DLD1 (cell line): Measurements from ENCODE around the gene MAD1L1.

Source experiments
- in situ Hi-C: cut with HindIII; loops from 2 replicates; pipeline ENCODE4 v1.10.0; 2017; ENCODE audit warnings: low sequenced_read_pairs

MAD1L1 gene

DNA sequence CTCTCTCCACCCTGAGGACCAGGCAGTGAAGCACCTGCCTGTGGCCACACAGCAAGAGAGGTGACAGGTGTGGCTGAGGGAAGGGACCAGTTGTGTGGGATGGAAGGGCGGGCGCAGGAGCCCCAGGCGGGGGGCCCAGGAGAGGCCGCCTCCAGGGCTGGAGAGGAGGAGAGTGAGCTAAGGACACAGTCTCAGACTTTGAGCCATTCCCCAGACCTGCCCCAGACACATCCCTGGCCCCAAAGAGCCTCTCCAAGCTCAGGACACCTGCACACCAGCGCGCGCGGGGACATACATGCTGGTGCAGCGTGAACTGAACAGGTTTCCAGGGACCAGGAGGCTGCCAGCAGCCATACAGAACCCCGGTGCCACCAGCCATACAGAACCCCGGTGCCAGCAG, 237.3 kb downstream of the MAD1L1 start:
- in situ Hi-C loops: no loop called here

DNA sequence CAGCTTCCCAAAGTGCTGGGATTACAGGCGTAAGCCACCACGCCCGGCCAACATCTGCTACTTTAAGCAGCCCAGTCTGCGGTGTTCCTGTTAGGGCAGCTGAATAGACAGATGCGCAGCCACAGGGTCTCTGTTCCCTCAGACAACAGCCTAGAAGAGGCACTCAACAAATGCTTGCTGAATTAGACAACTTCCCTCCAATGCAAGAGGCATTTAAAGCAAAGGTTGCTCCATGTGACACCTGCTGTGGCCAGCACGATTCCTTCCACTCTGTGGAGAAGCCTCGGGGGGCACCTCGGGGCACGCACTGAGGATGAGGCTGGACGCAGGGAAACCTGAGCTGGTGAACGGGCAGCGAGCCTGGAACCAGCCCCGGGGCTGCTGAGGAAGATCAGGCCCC, 237.8 kb downstream of the MAD1L1 start:
- in situ Hi-C loops: no loop called here

DNA sequence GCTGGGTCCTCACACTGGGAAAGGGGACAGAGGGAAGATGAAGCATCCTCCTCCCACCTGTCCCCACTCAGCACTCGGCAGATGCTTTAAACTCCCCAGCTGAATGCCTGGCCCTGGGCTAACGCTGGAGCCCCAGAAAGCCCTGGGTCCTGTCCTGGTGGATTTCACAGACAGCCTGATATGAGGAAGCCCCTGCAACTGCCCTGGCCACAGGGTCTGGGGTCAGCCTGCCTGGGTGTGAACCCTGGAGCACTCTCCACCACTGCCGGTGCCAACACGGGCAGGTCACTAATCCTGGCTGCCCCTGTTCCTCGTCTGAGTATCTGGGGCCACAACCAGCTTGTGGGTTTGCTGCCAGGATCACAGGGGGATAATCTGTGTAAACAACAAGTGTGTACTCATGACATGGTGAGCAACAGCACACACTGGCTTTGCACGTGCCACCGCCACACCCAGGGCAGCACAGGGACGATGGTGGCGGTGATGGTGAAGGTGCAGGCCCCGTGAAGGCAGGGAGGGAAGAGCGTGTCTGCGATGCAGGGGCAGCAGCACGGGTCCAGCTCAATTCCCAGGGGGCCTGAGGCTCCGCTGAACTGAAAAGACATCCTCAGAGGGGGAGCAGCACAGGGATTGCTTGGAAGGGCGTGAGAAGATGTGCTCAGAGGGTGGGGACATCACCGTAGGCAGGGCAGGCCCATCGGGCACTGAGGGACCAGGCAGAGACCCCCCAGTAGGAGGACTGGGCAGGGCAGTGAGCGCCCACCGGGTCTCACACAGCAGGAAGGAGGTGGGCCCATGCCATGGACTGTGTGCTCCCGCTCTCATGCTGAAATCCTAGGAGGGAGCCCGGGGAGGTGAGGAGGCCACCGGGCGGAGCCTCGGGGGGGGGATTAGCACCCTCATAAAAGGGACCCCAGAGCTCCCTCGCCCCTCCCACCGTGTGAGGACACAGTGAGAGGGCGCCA, 238.7 kb downstream of the MAD1L1 start:
- in situ Hi-C loops: no loop called here

DNA sequence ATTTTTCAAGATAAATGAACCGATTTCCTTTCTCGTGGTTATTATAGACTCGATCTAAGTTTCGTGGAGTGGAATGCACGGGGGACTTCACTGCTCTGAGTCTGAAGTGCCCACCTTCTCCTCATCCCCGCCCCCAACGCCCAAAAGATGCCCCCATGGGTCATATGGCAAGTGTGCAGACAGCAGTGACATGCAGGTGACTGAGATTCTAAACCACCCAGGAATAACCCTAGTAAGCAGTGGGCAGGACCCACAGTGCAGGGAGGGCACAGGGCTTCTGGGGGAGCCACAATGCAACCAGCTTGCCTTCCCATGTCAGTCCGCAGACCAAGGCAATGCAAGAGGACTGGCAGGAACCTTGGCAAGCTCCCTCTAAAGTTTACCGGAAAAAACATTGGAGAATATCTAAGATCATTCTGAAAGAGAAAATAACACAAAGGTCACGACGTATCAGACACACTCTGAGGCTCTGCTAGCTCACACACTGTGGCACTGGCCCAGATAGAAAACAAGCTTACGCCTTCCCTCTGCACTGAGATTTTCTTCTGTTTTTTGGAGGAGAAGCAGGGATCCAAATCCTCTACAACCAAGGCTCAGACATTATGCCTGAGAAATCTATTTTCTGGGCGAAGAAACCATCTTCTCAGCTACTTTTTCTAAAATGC, 239.6 kb downstream of the MAD1L1 start:
- in situ Hi-C loops: no loop called here

DNA sequence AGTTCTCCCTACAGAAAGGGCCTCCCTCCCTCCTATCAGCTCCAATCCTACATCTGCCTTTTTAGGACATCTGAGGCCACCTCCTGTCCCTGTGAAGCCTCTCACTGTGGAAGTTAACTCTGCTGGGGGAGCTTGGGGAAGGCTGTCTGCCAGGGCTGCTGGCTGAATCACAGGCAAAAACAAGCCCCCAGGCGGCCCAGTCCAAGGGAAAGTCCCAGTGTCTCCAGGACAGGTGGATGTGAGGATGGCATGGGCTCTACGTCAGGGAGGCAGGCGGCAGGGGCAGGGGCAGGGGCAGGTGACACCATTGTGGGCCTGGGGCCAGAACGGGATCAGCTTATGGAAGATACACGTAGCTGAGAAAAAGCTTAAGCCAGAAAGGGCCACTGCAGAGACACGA, 240.2 kb downstream of the MAD1L1 start:
- in situ Hi-C loops: no loop called here

DNA sequence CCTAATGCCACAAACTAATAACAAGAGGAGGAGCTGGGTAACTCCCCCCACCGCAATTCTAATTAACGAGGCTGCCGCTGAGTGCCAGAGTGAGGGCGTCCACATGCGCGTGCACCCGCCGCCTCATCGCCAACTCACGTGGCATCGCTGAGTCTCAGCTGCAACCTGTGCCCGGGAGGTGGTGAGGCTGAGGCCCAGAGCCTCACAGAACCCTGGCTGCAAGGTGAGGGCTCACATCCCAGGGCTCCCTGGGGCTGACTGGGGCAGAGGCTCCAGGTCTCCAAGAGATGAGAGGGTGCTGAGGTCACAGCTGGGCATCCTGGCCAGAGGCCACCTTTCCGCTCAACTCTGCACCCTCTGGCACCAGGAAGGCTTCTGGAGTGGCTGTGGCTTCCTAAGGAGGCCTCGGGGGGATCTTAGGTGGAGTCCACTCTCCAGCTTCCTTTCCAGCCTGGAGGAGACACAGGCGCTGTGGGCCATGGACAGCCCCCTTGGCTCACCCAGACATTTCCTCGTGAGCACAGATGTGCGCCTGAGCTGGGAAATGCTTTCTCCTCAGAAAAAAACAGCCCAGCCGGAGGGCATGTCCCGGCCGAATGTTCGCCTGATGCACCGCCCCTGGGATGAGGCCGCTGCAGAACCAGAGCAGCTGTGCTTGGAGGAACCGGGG, 242.6 kb downstream of the MAD1L1 start:
- in situ Hi-C loops: no loop called here

DNA sequence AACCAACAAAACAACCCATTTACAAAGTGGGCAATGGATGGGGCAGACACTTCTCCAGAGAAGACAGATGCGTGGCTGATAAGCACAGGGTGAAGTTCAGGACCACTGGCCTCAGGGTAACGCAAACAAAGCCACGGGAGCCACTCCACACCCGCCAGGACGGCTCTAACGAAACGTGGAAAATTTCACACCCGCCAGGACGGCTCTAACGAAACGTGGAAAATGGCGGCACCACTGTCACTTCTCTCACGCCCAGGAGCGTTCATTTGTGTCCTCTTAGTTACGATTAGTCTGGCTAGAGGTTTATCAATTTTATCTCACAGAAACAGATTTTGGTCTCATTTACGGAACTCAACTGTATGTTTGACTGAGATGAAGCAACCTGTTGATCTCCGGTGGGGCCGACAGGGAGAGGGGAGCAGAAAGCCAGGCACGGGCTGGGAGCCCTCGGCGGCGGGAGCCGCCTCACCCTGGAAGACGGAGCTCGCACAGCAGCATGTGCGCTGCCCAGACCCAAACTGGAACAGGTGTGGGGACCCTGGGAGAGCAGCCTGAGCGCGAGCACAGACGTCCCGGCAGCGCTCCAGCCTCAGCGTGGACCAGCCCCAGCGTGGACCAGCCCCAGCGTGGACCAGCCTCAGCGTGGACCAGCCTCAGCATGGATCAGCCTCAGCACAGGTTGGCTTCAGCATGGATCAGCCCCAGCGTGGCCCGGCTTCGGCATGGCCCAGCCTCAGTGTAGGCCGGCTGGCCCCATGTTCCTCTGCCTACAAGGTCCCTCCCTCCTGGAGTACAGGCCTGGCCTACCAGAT, 243.5 kb downstream of the MAD1L1 start:
- in situ Hi-C loops: no loop called here

DNA sequence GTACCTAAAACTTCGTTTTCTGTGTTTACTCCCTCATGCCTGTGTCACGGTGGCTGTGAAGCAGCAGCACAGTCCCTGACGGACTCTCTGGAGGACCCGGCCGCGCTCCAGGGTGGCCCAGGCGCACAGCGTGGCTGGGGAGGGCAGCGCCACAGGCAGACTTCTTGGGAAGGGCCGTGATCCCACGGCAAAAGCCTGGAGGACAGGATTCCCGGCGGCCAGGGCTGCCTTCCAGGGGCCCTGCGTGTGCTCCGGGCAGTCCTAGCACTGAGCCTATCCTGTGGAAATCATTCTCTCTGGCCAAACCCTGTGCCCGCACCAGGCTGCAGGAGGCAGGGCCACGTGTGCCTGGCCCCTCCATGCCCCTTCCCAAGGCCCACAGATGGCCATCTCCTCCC, 244.2 kb downstream of the MAD1L1 start:
- in situ Hi-C loops: no loop called here

DNA sequence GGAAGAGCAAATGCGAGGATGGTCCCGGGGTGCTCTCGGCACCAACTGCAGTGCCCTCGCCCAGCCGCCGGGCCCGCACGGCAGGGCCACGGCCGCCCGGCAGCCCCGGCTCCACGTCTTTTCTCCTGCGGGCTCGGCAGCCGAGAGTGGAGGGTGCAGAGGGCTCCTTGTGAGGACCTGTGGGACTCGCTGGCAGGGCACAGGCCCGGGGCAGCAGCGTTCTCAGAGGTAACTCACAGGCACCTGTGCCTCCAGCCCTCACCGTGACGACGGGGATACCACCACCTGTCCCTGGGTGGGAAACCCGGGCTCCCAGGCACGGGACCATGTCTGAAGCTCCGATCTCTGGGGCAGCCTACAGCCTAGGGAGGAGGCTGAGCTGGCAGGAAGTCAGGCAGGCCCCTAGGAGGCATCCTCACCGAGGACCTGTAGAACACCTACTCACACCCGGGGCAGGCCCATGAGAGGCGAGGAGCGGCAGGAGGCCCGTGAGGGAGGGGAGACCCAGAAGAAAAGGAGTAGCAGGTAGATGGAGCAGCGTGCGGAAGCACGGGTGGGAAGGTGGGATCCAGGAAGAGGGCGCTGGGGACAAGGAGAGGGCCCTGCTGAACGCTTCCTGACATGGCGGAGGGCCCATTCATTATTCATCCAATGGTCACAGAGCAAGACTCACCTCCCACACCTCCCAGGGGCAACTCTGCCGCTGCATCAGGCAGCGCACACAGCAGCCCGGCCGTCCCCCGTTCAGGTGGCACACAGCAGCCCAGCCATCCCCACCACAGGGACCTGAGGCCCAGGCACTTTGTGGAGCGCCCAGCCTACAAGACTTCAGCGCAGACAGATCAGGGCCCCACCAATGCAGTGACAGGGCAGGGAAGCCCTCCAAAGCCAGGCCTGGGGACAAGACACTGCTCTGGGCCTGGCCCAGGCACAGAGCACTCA, 244.9 kb downstream of the MAD1L1 start:
- in situ Hi-C loops: no loop called here

DNA sequence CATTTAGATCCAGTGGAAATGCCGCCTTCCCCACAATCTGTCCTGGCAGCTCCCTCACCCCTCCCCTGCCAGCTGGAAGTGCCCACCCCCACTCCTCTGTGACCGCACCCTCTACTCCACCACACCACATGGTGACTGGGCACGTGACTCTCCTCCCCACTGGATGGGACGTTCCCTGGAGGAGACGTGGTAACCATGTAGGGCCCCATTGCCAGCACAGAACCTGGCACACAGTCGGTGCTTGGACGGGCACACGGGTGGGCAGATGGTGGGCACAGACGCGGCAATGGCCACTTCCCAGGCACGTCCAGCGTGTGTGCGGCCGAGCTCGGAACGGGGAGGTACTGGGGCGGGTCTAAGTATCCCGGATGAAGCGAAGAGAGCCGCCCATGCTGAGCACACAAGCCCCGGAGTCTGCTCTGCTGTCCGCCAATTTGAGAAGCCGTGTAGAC, 245.6 kb downstream of the MAD1L1 start:
- in situ Hi-C loops: no loop called here

DNA sequence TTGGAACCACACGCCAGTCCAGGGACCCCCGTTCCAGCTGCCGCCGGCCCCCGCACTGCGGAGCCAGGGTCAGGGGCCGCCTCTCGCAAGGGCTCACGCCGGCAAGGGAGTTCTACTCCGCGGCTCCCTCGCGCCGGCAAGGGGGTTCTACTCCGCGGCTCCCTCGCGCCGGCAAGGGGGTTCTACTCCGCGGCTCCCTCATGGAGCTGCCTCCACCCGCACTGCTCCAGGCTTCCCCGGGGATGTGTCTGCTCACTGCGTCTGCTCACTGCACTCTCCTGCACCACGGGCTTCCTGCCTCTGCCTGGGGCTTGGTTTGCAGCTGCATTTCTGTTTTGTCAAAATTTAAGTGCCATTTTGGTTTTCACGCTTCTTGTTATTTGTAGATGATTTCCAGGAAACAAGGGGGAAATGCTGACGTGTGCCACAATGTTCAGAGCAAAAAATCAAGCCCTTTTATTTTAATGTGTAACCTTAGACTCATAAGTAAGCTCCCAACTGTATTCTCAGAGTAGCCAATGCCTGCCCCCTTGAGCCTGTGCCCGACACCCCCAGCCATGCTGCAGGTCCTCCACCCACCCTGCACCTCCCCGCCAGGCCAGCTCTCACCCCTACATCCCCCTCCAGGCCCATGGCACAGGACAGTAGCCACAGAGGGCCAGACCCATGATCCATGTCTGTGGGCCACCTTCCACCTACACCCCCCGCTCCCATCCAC, 246.2 kb downstream of the MAD1L1 start:
- in situ Hi-C loops: no loop called here

DNA sequence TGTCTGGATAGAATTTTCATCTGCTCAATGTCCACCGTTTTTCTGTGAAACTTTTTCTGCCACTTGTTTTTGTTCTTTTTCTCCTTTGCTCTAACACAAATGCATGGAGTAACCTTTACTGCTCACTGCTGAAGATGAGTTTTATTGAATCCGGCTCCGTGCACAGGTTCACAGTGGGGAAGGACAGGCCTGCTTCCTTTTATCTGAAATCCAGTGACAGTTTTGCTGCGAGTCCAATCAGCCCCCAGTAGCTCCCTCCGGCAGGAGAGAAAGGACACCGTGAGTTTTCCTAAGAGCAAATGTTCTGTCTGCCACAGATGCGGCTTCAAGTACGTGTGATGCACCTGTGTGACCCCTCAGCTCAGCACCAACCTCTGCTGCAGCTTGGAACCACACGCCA, 246.8 kb downstream of the MAD1L1 start:
- in situ Hi-C loops: no loop called here

DNA sequence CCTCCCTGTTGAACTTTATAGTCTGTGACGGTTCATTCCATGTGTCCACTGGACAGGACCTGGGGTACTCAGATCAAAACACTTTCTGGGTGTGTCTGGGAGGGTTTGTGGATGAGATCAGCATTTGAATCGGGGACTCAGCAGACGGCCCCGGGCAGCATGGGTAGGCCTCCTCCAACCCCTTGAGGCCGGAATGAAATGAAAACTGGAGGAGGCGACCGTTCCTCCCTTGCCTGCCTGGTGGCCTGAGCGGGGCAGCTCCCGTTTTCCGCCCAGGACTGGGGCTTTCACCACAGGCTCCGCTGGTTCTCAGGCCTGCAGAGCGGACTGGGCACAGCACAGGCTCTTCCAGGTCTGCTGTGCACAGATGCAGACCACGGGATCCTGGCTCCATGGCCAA, 247.7 kb downstream of the MAD1L1 start:
- in situ Hi-C loops: no loop called here

DNA sequence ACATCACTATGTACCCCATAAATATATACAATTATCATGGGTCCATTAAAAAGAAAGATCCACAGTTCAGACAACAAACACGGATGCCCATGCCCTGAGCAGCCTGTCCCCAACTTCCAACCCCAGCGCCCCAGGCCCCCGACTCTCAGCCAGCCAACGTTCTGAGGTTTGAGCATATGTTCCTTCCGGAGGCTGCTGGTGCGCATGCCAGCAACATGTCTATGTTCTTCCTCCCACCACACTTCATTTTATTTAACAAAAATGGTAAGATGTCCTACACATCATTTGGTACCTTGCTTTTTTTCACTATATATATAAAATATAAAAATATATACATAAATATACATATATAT, 250.9 kb downstream of the MAD1L1 start:
- in situ Hi-C loops: no loop called here

DNA sequence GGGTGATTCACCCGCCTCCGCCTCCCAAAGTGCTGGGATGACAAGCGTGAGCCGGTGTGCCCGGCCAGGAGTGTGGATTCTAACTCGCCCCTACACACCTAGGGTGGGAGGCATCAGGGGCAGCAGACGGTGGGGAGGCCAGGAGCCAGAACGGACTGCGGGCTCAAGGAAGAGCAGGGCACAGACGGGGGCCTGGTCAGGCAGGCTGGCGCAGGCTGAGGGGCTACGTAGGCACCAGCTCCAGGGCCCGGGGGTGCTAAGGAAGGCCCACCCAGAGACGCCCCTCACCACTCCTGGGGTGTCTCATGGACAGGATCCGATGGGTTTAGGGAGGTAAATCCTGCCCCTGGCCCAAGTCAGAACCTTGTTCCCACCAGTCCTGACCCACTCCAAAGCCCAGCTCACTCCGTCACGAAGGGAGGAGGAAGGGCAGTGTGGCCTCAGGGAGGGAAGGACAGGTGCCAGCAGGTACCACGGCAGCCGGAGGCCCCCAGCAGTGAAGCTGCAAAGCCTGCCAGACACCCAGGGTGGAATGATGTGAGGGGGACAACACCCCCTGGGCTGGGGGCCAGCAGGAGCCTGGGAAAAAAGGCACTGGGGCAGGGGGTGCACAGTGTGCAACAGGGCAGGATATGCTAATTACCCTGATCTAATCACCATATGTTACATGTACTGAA, 251.4 kb downstream of the MAD1L1 start:
- in situ Hi-C loops: no loop called here

DNA sequence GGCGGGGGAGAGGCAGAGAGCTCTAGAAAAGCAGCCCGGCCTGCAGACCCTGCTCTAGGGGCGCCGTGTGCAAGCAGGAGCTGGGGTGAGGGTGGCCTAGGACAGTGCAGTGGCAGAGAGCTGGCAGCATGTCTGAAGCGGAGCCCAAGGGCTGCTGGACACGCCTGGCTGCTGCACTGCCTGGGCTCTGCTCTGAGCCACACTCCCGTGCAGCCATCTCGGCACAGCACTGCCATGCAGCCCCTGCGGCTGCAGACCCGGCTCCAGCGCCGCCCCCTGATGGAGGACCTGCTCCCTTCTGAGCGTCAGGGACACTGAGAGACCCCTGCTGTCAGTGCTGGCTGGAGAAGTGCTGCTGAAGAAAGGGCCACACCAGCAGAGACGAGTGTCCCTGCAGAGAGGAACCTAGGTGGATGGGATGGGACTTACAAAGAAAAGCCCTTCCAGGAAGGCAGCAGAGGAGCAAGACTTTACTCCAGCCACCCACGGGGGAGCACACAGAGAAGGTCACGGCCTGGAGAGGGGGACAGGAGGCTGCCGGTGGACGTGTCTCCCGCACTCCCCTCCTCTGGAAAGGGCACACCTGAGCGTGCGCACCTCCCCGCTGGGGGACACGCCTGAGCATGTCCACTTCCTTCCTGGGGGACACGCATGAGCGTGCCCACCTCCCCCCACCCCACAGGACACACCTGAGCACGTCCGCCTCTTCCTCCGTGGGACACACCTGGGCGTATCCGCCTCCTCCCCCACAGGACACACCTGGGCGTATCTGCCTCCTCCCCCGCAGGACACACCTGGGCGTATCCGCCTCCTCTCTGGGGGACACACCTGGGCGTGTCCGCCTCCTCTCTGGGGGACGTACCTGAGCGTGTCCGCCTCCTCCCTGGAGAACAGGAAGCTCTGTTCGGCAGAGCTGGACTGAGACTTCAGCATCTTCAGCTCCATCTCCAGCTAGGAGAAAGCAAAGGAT, 252.9 kb downstream of the MAD1L1 start:
- in situ Hi-C loops: no loop called here
